Measurements from ENCODE around the gene GNB1. TPM values are rescaled to one million over a fixed set of nuclear protein-coding genes. Genes with fewer than 3 reads are reported as not detected.

The GNB1 gene
- total and polyA plus RNA-seq, 2 of the 4 experiments (the other 2 are of a cell fraction): 73.5 to 371 TPM

DNA sequence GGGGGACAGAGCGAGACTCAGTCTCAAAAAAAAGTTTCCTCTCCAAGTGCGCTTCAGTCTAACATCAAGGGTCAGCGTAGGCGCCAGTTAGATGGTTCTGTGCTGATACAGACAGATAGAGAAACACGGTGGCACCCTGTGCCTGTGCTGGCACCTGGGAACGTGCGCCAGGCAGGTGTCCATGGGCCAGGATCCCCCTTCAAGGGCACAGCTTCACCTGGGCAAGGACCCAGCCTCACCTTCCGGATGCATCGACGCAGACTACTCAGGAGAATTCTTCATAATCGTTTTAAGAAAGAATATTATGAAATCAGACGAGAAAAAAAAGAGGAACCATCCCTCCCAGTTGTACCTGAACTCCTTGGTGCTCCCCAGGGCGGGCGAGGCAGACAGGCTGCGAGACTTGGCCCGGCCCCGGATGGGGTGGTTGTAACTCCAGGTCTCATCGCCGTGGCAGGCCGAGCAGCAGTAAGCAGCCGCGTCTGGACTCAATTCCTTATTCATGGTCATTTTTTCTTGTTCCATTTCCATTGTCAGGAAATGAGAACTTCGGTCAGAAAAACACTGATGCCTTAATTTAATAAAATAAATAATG, 125.9 kb downstream of the GNB1 start:
- H3K18ac ChIP-seq (ENCODE audit: low read depth, low read length): no peak overlapping the region
- no peak overlapping the region for H2AK9ac ChIP-seq (replicated peaks; ENCODE audit: low read depth, low read length, poor library complexity)
- ATAC-seq (ENCODE audit: low read depth): no peak
- H3K4me2 ChIP-seq (ENCODE audit: low read depth, low read length): no peak overlapping the region
- no peak overlapping the region for H3K4ac ChIP-seq (ENCODE audit: low read depth, low read length)
- no peak overlapping the region for H3K9ac ChIP-seq (ENCODE audit: low read depth, low read length)
- no peak overlapping the region for H3K14ac ChIP-seq (replicated peaks; ENCODE audit: low read depth, low read length)
- no peak overlapping the region for H3K56ac ChIP-seq (ENCODE audit: extremely low read depth, insufficient read depth, low read length)
- peaks cover 23% of the 10 kb centered on the region for H4K20me1 ChIP-seq (ENCODE audit: insufficient read depth, low read length)
- no peak for DNase-seq
- no peak overlapping the region for H2BK120ac ChIP-seq (ENCODE audit: low read depth, low read length)
- H2BK5ac ChIP-seq (ENCODE audit: low read depth, low read length, poor library complexity, severe bottlenecking): no peak overlapping the region
- dilution Hi-C loops (cut with HindIII; ENCODE audit: low sequenced_read_pairs, unreplicated experiment) (no loop called here), in situ Hi-C loops (cut with MboI; ENCODE audit: low sequenced_read_pairs) (no loop called here), intact Hi-C loops (cut with micrococcal nuclease) (no loop called here)
- WGBS, 2 experiments (ENCODE audit: extremely low coverage in 2 of 2, insufficient read length in 1 of 2): 100% methylated on average over 6 of the region's 23 CpGs; no CpG with 5 or more reads in 1 of the 2 experiments
- H2AFZ ChIP-seq (replicated peaks; ENCODE audit: low read length, poor library complexity): no peak overlapping the region
- 0 out of 2 replicates have a peak, but pooled peaks cover 1% of the 10 kb centered on the region for H3K9me3 ChIP-seq (ENCODE audit: control insufficient read depth, insufficient read depth, low read length)
- no peak overlapping the region for H3K4me3 ChIP-seq (ENCODE audit: insufficient read depth, low read depth, low read length)
- H2BK15ac ChIP-seq (ENCODE audit: low read depth, low read length): no peak overlapping the region
- no peak overlapping the region for H4K5ac ChIP-seq (ENCODE audit: low read depth, low read length)
- no peak overlapping the region for H4K8ac ChIP-seq (ENCODE audit: low read depth in 2 of 2, low read length in 2 of 2)
- no peak overlapping the region for H4K91ac ChIP-seq (ENCODE audit: insufficient read depth, low read depth, low read length)
- ChIA-PET CTCF (no interaction called here), POLR2A (ENCODE audit: unreplicated experiment) (no interaction called here)
- no peak overlapping the region for H3K27ac ChIP-seq (ENCODE audit: insufficient read depth, low read length)
- no TSS peak for BruUV-seq (replicated peaks)
- H2BK20ac ChIP-seq (ENCODE audit: low read depth, low read length): no peak overlapping the region
- no peaks in the 10 kb centered on the region for H3K4me1 ChIP-seq (ENCODE audit: control insufficient read depth, insufficient read depth, low read length)
- no peak overlapping the region for H2AK5ac ChIP-seq (ENCODE audit: low read depth, low read length)
- no peak for TF ChIP-seq CHD1 (IDR thresholded peaks at IDR 0.05; ENCODE audit: low read depth, low read length)
- no peak for TF ChIP-seq SMC3 (IDR thresholded peaks at IDR 0.05; ENCODE audit: low read depth, low read length)
- no peak for TF ChIP-seq CEBPB (IDR thresholded peaks at IDR 0.05; ENCODE audit: low read depth, low read length)
- no peak for TF ChIP-seq RAD21 (IDR thresholded peaks at IDR 0.05; ENCODE audit: low read length)
- no peak for TF ChIP-seq MAFK (IDR thresholded peaks at IDR 0.05; ENCODE audit: low read depth, low read length)
- no peak for TF ChIP-seq RCOR1 (IDR thresholded peaks at IDR 0.05; ENCODE audit: insufficient replicate concordance, low read length)
- peaks cover 14 to 48% of the 10 kb centered on the region in 2 experiments for H3K79me1 ChIP-seq (ENCODE audit: low read depth in 1 of 2, low read length in 2 of 2)
- no peaks in the 10 kb centered on the region; the same call in 1 of the 2 replicates for H3K9me1 ChIP-seq (ENCODE audit: insufficient read depth, low read length)
- H3K23ac ChIP-seq (ENCODE audit: low read depth, low read length): no peak overlapping the region
- H3K36me3 ChIP-seq (ENCODE audit: control insufficient read depth, insufficient read depth, low read length): peaks cover 37% of the 10 kb centered on the region
- no peaks in the 10 kb centered on the region for H3K27me3 ChIP-seq (ENCODE audit: control insufficient read depth, insufficient read depth, low read length)

Data from IMR-90 (cell line).